ENCODE results near the gene COL6A5.
A peak's percentile ranks its signal among the peaks of the same experiment; 100 is the strongest.
"Not testable (repeated sequence)": the region's sequence is repeated elsewhere in the genome, so short reads cannot be mapped to it uniquely, and the experiment has no call there.

COL6A5 gene

DNA sequence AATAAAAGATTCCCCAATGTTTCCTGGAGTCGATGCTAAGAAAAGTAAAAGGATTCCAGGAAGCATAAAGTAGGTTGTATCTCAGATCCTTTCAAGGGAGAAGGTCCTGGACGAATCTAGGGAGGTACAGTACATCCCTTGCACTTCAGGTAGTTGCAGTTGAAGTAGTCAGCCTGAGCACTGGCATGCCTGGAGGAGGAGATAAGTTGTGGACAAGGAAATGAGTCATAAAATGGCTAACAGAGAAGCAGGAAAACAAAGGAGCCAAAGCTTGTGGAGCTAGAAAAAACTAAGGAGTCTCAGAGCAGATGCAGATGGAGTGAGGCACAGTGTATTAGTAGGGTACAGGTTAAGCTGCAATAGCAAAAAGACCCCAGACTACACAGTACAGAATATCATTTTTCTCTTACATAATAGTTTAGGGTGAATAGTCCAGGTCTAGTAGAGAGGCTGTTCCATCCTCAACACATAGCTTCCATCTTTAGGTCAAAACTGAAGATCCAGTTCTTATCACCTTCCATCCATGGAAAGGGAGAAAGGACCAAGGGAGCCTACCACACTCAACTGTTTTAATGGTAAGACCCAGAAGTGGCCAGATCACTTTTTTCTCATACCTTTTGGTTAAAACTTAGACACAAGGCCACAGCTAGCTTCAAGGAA, 41.3 kb downstream of the COL6A5 start:
- DNase-seq = peak; percentile 50

DNA sequence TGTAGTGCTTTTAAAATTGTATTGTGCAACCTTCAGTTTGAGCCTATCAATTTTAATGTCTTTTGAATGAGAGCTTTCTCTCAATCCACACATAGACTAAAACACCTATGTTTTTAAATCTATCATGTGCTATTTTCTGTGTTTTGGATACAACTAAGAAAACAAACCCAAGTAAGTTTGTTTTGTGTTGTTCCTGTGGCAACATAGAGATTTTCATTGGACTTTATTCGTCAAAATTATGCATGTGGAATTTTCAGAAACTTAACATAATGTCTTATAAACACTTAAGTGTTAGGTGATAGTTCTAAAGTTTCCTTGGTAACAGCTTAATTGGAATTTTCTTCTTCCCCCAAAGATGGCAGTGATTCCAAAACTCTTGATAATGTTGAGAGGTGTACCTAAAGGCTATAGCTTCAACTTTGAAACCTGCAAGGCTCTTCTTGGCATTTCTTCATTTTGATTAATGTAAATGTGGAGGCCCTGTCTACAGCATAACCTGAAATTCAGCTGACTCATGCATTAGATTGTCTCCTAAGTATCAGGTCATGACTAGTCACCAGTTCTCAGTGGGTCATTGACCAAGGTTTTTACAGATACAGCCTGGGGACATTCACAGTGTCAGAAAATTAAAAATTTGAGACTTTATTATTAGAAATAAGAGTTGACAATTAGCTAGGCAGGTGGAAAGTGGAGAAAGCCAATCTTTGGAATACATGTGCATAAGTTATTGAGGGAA, 44.4 kb downstream of the COL6A5 start:
- DNase-seq = no peak

DNA sequence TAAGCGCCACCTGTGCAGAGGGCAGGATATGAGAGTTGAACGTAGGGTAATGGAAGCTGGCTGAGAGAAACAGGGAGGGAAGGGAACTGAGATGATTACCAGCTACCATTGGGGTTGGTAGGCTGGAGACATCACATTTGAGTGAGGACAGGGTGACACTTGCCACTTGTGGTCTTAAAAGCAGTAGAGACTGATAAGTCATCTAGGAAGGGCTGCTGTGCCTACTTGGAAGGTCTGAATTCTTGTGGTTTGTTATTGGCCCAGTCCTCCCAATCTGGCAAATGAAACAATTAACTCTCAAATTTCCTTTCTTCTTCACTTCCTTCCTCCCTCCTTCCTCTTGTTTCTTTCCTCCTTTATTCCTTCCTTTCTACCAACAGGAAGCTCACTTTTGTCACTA, 46.8 kb downstream of the COL6A5 start:
- peak; percentile 22 for DNase-seq

DNA sequence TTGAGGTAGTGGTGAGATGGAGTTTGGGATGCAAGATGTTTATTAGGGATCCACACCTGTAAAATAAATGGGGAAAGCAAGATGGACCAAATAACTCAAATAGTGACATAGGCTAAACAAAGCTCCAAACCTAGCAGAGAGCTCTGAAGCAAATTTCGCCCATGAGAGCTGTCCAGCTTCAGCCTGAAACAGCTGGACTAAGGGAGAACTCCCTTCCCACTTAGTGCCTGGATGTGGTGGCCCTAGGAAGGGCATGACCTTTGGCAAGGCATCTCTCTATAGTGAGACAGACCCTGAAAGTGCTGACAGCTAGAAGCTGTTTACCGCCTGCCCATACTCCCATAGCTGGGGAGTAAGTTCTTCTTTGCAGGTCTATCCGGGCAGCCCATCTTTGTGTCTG, 48.1 kb downstream of the COL6A5 start:
- no peak for DNase-seq

DNA sequence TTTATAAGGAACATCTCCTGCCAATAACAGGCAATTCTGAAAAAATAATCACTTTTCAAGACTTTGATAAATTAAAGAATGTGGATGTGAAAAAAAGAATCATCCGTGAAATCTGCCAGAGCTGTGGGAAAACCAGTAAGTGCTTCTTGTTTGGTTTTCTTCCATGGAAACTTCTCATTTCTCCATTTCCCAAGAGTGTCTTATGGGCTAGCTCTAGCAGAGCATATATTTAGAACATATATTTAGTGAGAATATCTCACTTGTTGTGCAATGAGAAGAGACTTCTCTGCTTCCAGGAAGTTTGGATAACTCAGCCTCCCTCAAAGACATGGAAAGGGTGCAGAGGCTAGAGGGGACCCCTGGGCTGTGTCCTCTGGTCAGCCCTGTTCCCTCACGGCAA, 49.9 kb downstream of the COL6A5 start:
- no peak for DNase-seq

DNA sequence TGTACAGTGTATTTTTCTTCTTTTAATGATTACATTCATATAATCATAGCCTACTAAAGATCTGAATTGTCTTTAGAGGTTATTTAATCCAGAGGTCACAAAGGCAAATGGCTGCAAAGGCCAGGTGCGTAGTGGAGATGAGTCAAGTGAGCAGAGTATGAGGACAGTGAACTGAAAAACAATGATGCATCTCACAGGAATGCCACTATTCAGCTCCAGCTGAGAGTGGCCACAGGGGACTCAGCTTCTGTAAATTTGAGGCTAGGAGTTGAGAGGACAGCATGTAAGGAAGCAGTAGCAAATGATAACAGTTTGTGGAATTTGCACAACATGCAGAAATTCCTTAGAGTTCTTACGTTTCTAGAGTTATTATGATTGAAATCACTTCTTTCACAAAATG, 50.4 kb downstream of the COL6A5 start:
- no peak for DNase-seq

DNA sequence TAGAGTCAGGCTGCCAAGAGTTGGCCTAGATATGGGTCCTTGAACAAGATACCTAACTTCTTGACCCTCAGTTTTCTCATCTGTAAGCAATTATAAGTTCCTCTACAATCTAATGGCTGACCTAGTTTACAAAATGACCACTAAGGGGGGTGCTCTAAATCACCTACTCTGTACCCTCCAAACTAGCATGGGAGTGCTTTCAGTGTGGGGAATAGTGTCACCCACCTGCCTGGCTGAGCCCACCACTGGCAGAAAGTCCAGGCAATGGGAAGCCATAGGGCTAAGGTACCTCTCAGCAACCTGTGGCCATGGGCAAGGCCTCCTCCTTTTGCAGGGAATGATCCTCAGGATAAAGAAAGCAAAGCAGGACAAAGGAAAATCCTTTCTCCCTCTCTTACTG, 58.9 kb downstream of the COL6A5 start:
- no peak for DNase-seq

DNA sequence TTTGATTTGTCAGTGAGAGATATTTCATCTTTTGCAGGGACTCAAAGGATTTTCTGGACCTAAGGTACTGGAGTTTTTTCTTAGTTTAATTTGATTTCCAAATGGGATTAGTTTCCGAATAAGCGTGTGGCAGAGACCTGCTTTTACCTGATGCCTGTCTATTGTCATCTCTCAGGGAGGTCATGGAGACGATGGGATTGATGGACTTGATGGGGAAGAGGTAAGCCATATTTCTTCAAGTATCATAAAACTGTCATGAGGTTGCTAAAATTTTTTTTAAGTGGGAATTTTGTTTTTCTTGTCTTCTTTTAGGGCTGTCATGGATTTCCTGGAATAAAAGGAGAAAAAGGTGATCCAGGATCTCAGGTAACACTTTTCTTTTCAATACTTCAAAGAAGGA, 60.5 kb downstream of the COL6A5 start:
- DNase-seq = no peak

DNA sequence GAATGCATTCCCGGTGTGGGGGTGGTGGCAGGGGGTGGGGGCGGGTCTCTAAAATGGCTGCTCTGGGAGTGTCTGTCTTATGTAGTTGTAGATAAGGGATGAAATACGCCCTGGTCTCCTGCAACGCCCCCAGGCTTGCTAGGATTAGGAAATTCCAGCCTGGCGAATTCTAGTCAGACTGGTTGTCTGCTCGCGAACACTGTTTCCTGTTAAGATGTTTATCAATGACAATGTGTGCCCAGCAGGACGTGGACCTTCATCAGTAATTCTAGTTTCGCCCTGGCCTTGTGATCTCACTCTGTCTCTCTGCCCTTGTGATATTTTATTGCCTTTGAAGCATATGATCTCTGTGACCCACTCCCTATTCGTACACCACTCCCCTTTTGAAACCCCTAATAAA, 62.8 kb downstream of the COL6A5 start:
- not testable (repeated sequence) for DNase-seq

DNA sequence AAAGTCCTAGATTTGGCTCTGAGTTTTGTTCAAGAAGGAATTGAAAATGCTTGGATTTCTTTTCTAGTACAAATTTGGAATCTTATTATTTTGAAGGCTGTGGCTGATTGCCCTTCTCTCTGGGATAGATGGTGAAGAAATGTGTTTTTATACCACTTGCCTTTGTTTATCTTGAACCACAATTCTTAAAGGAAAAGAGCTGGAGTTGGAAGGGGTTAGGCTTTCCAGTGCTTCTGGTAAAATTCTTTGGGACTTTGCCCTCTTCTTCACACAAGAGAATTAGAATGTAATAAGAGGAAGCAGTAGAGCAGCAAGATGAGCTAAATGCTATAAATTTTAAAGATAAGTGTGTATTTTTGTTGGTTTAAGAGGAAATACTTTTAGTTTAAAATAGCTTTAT, 65.8 kb downstream of the COL6A5 start:
- DNase-seq = no peak

DNA sequence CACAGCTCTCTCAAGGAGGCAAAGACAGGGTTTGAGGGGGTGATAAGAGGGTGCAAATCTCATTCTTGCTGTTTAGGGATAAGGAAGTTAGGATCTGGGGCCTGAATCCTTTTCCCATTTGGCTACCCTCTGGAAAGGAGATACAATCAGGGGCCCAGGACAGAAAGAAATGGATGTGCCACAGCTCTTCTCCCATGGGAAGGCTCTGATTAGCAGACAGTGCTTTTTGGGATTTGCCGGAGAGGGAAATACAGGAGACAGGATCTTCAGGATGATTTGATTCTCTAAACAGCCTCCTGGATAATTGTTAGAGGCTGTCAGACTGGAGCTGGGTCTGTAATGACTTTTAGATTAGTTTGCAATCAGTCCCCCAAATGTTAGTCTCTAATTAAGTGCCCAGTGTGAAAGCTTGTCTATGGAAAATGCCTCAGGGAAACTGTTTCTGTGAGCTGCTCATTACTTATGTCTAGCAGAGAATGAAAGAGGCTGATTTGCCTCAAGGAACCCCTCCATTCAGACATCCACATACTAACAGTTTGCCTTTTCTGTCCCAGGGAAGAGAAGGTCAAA, 67.6 kb downstream of the COL6A5 start:
- no peak for DNase-seq

DNA sequence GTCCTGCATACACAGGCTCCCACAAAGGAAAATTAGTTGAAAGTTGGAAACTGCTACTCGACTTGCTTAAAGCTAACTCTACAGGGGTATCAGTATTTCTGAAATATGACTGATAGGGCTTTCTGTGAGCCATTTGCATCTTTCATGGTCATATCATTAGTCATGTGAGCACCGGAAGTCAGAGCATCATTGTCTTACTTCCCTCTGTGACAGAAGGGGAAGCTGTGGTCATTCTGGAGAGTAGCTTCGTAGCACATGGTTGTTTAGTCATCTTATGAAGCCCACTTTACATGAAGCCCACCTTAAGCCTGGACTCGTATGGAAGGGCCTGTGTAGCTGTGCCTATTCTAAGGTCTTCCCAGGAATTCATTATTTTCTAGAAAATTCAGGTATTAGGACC, 69.0 kb downstream of the COL6A5 start:
- DNase-seq = peak; percentile 76

DNA sequence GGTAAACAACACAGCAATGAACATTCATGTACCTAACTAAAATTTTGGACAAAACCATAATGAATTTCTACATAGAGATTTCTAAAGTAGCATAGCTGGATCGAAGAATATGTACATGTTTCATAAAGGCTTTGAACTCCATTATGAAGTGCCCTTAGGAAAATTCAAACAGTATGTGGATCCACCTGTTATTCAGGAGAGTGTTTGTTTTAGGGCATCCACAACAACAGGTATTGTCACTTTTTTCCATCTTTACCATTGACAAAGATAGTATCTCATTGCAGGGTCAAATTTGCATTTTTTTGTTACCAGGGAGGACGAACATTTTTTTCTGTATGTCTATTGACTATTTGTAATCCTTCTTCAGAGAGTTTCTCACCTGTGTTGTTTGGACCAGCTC, 75.0 kb downstream of the COL6A5 start:
- DNase-seq = no peak

DNA sequence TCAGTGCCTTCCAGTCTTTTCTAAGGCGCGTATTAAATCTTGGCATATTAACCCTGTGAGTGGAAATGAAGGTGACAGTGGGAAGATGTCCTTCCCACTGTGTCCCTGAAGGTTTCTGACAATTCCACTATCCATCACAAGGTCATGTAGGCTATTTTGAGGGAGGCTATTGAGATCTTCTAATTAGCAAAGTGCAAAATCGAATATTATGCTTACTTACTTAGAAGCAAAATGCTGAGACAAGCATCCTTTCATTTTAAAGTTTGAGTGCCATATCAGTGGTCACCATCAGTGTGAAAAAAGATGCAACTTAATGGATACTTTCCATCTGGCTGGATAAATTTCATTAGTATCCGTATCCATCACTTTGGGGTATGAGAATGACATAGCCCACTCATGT, 77.6 kb downstream of the COL6A5 start:
- DNase-seq = no peak

DNA sequence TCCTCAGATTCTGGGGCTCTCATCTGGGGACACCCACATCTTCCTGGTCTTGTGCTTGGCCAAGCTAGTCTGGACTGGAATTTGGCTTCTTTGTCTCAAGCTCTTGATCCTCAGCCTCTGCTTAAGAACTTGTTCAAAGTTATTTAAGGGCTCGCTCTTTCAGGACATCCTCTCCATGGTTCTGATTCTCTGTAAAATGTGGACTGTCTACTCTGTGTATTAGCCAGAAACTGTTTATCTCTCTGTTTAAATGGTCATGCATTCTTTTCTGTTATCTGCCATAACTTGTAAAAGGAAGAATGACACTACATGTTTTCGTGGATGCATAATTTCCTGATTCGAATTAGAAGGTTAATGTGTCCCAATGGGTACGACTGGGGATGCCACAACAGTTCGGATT, 79.4 kb downstream of the COL6A5 start:
- no peak for DNase-seq

DNA sequence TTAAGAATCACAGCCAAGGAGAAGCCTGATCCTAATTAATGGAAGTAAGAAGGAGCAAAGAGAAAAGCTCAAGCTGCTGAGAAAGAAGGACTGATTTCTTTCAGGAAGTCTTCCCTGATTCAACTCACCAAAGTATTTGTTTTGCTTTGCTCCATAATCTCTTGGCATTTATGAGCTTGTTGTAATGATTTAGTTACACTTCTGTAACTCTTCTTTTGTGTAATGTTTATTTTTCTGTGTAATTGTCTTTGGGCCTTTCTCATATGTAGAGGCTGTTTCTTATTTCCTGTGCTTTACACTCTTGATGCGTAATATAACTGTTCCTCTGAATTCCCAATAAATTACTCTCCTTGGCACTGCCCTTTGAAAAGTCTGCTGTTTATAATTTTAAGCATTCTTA, 80.0 kb downstream of the COL6A5 start:
- no peak for DNase-seq

DNA sequence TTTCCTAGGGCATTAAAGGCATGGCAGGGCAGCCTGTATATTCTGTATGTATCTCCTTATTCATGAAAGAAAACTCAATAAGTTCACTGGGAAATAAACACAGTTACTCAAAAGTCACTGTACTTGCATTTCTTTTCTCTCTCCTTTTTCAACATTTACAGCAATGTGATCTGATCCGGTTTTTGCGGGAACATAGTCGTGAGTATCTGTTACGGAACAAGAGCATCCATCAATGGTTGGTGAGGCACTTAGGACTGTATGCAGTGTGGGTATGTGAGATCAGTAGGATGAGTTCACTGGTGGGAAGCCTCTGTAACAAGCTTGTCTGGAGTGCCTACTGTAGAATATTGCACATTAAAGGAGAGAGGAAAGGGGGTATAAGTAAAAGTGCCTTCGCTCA, 80.7 kb downstream of the COL6A5 start:
- no peak for DNase-seq

DNA sequence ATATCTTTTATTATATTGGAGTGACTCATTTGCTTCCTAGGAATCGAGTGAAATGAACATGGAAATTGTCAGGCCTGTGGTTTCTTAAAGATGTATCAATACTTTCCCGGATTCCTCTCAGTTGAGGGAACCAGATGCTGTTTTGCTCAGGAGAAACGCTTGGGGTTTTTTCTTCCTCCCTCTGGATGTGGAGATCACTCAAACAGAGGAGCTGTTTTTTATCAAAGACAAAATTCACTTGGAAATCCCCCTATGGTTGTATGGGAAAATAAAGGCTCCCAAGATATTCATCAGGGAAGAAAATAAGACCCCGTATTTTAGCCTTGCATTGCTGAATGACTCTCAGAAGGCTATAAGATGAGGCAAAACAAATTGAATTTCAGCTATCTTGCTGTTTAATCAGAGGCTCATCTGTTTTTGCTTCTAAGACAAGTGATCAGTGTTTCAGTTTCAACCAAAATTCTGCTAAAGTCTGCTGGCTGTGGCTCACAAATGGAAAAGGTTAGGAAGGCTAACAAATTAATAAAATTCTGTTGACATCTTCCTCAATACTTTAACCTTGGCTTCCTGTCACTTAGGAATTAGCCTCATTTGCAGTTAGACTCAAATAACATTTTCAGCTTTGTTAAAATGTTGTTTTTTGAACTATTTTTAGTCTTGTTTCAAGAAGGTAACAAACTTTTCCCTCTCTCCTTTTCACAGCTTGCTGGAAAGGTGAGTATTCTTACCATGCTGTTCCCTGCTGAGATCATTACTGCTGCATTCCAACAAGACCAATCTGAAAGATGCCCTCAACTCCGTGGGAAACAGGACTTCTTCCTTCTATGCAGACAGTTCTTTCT, 83.6 kb downstream of the COL6A5 start:
- DNase-seq = no peak

DNA sequence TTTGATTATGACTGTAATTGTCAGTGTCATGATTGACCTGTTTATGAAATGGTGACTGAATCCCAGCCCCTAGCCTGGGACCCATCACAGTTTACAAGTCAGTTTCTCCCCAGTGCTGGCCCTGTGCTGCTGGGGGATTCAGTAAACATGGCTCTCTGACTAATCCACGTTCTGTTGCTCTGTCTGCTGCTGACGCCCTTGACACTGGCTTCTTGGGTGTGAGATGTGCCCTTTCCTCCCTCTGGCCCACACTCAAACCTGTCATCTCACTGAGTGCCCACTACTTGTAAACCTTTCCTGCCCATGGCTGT, 84.2 kb downstream of the COL6A5 start:
- no peak for DNase-seq

DNA sequence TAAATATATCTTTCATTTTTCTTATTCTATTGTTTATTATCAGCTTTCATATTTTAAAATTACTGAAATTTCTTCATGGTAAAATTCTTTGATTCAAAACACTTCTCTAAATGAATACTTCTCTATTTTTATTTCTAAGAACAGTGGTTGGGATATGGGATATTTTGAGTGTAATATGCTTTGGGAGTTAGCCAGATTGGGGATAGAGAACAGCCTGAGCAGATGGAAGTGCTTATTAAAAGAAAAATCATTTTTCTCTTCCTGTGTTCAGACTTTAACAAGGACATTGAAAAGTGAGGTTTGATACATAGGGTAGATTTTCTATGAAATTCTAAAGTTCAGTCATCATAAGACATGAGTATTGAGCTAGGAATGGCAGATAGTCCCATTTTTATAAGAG, 84.8 kb downstream of the COL6A5 start:
- no peak for DNase-seq

DNA sequence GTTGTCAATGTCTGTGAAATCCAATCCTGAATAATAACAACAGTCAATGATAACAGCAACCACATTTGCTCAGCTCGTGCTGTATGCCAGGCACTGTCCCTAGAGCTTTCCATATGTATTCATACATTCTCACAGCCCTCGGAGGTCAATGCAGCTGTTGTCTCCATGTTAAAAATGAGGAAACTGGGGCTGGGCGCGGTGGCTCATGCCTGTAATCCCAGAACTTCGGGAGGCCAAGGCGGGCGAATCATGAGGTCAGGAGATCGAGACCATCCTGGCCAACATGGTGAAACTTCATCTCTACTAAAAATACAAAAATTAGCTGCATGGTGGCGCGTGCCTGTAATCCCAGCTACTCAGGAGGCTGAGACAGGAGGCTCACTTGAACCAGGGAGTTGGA, 86.6 kb downstream of the COL6A5 start:
- not testable (repeated sequence) for DNase-seq

DNA sequence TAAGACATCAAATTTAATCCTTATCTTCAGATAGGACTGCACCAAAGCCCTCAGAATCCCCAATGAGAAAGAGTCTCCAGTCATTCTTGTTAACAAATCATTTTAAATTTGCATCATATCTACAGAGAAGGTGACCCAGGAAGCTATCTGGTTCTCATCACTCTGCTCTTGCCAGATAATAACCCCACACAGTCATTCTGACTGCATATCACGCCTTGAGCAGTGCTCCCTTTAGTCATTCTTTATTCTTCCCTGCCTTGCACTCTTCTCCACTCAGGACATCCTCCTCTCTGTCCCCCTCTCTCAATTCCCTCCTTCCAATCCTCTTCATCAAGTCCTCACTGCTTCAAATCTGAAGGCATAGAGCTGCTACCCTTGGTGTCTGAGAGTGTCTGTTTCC, 87.8 kb downstream of the COL6A5 start:
- peak; percentile 8 for DNase-seq

DNA sequence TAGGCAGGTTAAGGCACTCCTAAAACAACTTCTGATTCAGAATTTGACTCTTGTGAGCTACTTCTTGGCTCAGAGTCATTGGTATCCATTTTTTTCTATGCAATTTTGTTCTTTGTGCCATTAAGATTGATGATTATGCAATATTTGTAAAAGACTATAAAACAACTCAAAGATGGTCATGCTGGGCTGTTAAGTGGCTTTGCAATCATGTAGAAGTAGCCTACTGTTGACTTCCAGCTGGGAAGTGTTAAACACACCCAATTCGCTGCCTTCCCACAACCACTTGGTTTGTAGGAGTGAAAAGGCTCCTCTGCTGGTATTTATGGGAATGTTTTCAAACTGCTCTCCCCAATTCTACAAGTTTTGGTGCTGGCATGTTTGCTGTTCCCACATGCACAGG, 96.8 kb downstream of the COL6A5 start:
- no peak for DNase-seq

DNA sequence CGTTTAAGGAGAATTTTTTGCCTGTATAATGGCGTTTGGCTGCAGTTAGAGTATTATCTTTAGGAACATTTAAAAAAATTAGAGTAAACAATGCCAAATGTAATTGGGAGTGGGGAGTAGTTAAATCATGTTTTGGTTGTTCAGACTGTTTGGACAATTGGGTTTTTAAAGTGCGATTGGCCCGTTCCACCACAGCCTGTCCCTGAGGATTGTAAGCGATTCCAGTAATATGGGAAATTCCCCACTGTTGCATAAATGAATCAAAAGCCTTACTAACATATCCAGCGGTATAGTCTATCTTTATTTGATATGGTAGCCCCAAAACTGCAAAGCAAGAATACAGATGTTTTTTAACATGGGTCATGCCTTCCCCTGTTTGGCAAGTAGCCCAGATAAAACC, 101.4 kb downstream of the COL6A5 start:
- not testable (repeated sequence) for DNase-seq
